ENCODE measurements around the gene TBL1XR1. TPM values are rescaled to one million over a fixed set of nuclear protein-coding genes. Genes with fewer than 3 reads are reported as not detected.

The TBL1XR1 gene
- total and polyA plus RNA-seq, 2 of the 13 experiments (the other 11 are each of a cell fraction or from before 2014, with no cell fraction given), result 57.7 to 62.5 TPM

- Histone ChIP-seq H3K4me1 (ENCODE audit: insufficient read depth, low read length) (peaks cover 54% of the 10 kb centered on the region), H3K27me3 (ENCODE audit: control insufficient read depth in 1 of 2, insufficient read depth in 2 of 2, low read length in 2 of 2) (no peaks in the 10 kb centered on the region), H3K36me3 (replicated peaks in 1 of 2; ENCODE audit: control insufficient read depth in 1 of 2, insufficient read depth in 2 of 2, low read length in 2 of 2) (no peaks in the 10 kb centered on the region), H3K27ac (ENCODE audit: extremely low read length, insufficient read depth, low read length) (no peak overlapping the region), H2AFZ (ENCODE audit: low read length) (no peak overlapping the region), H3K9me3 (ENCODE audit: low read length) (no peaks in the 10 kb centered on the region), H4K20me1 (ENCODE audit: insufficient read depth, low read length) (no peaks in the 10 kb centered on the region), H3K79me2 (ENCODE audit: insufficient read depth, low read length) (no peaks in the 10 kb centered on the region), H3K4me2 (ENCODE audit: low read depth, low read length) (peak overlapping the region; percentile 67), H3K4me3 (replicated peaks in 1 of 3; ENCODE audit: insufficient read depth in 1 of 3, low read depth in 2 of 3, low read length in 3 of 3) (peak overlapping the region in 2 of 3 experiments; percentile 6 to 48; a peak in 2 of 6 replicates), H3K9ac (ENCODE audit: insufficient read depth, low read depth, low read length) (peak overlapping the region; percentile 37; the same call in 1 of the 2 replicates)
- intact Hi-C loops (cut with micrococcal nuclease; ENCODE audit: unreplicated experiment), result no loop called here
- WGBS (ENCODE audit: low lambda C conversion rate), result 0% methylated on average over 3 of the region's 3 CpGs
- CTCF ChIA-PET (ENCODE audit: low intra/inter-chr PET ratio, low total read pairs), result no interaction called here
- 0 out of 3 replicates have a peak, but pooled peaks have one; percentile 8 for ATAC-seq
- in situ Hi-C loops (cut with HindIII; ENCODE audit: extremely low pct_ligation_motif_present, low pct_unique_long_range_greater_than_20kb), result no loop called here
- POLR2A ChIA-PET, result interaction anchor here (0.9 to 1.1 kb wide), 2 partner anchors 11 to 130 kb away, joined by 3 read pairs; partner anchors contain the start of gene TBL1XR1
- peak; percentile 55 for FAIRE-seq
- peak; percentile 24 for DNase-seq (ENCODE audit: low spot score)
- TF ChIP-seq ARID5B (CRISPR knock-in tag; IDR thresholded peaks at IDR 0.05), result 0 out of 2 replicates have a peak, but pooled peaks have one; percentile 8
- TF ChIP-seq ELF1 (CRISPR knock-in tag; IDR thresholded peaks at IDR 0.05), result peak; percentile 57; the same call in 1 of the 2 replicates
- peak in 1 of 2 experiments; percentile 27; a peak in 1 of 4 replicates for TF ChIP-seq NR2F1 (CRISPR knock-in tag; IDR thresholded peaks at IDR 0.05)
- peak; percentile 77 for TF ChIP-seq ELF3 (CRISPR knock-in tag; IDR thresholded peaks at IDR 0.05)
- TF ChIP-seq ZGPAT (CRISPR knock-in tag; IDR thresholded peaks at IDR 0.05), result 0 out of 2 replicates have a peak, but pooled peaks have one; percentile 21
- no peak for TF ChIP-seq HINFP (CRISPR knock-in tag; IDR thresholded peaks at IDR 0.05; ENCODE audit: low read depth)
- 0 out of 2 replicates have a peak, but pooled peaks have one; percentile 27 for TF ChIP-seq ZFX (CRISPR knock-in tag; IDR thresholded peaks at IDR 0.05; ENCODE audit: low read depth)
- TF ChIP-seq ZFP62 (CRISPR knock-in tag; IDR thresholded peaks at IDR 0.05), result no peak
- TF ChIP-seq HNF4A (CRISPR knock-in tag; IDR thresholded peaks at IDR 0.05), result peak; percentile 19; the same call in 1 of the 2 replicates
- TF ChIP-seq ZNF724P (CRISPR knock-in tag; IDR thresholded peaks at IDR 0.05; ENCODE audit: borderline replicate concordance), result no peak
- TF ChIP-seq REPIN1 (CRISPR knock-in tag; IDR thresholded peaks at IDR 0.05; ENCODE audit: borderline replicate concordance, low read depth), result peak; percentile 33; the same call in 1 of the 2 replicates
- TF ChIP-seq NR2F6 (IDR thresholded peaks at IDR 0.05), result peak; percentile 32; the same call in 1 of the 2 replicates
- no peak for TF ChIP-seq NR2F6 (CRISPR knock-in tag; IDR thresholded peaks at IDR 0.05)
- TF ChIP-seq ZFY (CRISPR knock-in tag; IDR thresholded peaks at IDR 0.05), result 0 out of 2 replicates have a peak, but pooled peaks have one; percentile 18
- no TSS peak for BruUV-seq (replicated peaks)
These were observed 11.5 kb upstream of the TBL1XR1 start for GRCh38 chr3:177208781-177209180.
